NCI-H1694 treated with DMSO at 0.1 percent for 48 hours (cell line): Measurements from ENCODE around the gene ANGPTL2.
A peak's percentile ranks its signal among the peaks of the same experiment; 100 is the strongest.

Experiments used
- DNase-seq: peaks from one replicate; lab custom pipeline; 2025; lab: John Stamatoyannopoulos, UW

ANGPTL2 gene

DNA sequence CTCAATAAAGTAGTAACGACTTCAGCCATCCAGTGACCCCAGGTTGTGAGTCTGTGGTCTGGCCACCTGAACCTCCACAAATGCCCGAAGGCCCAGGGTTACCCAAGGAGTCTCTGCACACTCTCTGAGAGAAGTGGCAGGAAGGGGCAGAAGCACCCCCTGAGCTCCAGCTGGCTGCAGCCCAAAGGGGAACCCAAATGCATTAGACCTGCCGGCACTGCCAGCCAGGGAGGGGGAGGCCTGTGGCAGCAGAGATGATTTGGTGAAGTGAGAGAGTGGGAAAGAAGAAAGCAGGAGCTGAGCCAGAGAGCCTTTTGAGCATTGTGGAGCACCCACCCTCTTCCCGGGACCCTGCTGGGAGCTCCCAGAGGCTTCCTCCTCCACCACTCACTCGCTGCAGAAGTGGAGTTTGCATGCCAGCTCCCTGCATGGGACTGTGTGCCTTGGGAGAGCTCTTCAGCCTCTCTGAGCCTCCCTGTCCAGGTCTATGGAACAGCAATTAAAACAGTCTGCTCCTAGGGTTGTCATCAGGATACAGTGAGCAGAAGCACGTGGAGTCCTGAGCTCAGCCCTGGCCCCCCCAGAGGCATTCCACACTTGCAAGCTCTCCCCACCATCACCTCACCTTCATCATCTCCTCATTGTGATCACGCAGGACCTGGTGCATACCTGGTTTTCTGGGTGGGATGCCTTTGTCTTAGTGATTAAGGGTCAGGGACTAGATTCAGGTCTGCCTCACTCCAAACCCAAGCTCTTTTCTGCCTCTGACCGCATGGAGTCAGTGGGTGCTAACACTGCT lies 13.8 kb upstream of the ANGPTL2 start:
- DNase-seq, result no peak

DNA sequence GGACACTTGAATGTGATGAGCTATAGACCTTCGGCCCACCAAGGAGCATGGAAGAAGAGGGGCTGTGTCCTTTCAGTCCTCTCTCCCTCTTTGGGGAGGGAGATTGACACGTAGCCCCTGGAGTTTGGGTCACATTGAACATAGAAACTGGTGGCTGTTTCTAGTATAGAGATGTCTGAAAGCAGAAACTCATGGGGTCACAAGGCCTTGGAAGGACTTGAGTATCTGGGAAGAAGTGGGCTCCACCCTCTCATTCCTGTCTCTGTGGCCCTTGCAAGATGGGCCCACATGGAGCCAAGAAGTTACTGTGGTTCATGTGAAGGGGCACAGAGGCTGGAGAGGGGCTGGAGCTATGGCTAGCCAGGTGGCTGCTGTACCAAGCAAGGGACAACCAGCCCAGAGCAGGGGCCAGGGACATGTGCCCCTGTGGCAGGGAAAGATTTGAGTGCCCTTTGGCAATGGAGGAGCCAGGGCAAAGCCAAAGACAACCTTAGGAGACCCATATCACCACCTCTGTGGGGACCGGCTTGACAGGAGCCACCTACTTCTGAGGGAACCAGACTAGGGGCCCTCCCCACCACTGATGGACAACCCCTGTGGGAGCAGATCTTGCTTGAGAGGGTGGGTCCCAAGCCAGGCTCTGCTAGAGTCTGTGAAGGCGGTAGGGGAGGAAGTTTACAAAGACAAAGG lies 12.8 kb upstream of the ANGPTL2 start:
- DNase-seq, result no peak

DNA sequence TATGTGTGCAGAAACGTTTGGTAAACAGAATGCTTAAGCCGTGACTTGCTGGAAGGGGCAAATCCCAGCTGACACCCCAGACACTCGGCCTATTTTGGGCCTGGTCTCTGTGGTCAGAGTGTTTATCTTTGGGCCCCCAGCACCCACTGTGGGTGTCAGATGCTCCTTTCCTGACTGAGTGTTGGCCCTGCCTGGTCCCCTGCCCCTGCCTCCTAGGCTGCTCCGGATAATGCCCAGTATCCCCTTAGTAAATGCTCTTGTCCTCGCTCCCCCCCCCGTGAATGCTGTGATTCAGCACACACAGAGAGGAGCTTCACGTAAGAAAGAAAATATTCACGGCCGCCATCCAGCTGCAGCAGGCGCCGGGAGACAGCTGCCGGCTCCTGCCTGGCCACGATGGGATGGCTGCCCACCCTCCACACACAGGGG lies 11.3 kb upstream of the ANGPTL2 start:
- DNase-seq, result peak; percentile 20

DNA sequence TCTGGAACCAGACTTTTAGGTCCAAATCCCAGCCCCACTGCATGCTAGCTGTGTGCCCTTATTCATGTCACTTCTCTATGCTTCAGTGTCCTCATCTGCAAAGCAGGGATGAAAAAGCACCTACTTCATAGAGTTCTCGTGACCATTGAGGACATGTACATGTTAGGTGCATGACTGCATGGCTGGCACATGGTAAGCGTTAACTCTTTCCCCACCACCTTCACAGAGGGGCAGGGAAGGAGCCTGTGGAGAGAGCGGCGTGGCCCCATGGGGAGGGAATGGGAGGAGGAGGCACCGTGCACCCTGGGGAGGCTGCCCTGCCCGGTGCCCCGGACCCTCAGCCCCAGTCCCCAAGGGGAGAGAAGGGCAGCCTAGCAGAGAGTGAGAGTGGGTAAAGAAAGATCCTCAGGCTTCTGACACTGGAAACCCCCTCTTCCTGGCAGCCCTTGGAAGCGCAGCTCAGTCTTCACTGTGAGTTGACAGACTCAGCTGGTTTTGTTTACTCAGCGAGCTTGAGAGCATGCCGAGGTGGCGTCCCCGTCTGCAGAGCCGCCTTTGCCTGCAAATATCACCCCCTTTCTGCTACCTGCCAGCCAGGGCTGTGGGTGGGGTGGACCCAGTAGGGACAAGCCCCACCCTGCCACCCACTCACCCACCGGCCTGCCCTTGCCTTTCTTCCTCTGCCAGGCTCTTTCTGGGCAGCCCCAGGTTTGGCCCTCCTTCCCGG lies 10.6 kb upstream of the ANGPTL2 start:
- peak; percentile 25 for DNase-seq

DNA sequence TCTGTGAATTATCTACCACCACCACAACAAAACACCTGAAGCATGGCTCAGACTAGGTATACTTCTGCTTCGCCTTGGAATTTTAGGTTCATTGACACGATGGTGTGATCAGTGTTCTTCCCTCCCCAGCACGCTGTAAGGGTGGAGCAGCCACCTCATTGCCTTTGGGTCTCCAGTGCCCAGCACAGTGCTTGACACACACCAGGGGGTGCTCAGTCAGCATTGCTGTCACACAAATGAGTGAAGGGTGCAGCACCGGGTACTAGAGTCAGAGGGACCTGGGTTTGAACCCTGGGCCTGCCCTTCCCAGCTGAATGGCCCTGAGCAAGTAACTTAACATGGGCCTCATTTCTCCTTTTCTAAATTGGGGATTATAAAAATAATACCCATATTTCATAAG lies 9.9 kb upstream of the ANGPTL2 start:
- DNase-seq, result no peak

DNA sequence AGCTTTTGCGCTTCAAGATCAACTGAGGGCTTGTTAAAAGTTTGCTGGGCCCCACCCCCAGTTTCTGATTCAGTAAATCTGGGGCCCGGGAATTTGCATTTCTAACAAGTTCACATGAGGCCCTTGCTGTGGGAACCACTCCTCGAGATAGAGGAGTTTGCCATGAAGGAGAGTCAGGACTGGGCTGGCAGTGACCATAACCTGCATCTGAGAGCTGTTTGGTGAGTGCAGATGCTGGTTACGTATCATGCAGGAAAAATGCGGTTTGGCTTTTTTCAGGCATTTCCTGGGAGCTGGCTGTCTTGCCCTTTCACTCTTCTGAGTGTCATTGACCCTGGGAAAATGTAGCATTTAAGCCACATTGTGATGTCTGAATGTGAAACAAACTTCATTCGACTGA lies 9.4 kb upstream of the ANGPTL2 start:
- no peak for DNase-seq

DNA sequence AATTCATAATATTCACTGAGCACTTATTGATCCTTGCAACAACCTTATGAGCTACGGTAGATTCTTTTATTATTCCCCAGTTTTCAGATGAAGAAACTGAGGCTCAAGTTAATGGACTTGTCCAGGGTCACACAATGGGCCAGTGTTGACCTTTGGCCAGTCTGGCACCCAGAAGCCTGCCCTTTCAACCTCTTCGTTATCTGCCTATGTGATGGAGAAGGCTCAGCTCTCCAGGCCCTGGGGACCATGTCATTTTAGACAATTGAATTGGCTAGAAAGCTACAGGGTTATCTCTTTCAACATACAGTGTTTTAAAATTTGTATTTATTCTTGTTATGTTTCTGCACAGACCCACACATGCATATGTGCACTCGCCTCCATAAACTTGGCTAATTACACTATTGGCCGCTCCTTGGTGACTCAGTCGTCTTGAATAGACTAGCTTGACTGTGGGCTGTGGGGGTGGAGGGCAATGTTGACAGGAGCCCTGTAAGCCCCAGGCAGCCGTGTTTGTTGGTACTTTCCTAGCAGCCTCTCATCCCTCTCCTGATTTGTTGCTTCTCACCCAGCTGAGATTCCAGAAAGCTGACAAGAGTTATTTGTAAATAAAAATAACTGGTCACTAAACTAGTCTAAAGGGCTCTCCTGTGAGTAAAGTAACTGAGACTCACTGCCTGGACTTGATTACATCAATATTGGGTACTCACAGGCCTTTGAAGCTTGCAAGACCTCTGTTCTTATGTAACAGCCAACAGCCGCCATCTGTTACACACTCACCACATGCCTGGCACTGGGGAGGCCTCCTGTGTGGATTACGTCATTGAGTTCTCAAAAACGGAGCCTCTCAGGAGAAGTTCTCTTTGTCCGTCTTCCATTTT lies 8.5 kb upstream of the ANGPTL2 start:
- DNase-seq, result peak; percentile 85

DNA sequence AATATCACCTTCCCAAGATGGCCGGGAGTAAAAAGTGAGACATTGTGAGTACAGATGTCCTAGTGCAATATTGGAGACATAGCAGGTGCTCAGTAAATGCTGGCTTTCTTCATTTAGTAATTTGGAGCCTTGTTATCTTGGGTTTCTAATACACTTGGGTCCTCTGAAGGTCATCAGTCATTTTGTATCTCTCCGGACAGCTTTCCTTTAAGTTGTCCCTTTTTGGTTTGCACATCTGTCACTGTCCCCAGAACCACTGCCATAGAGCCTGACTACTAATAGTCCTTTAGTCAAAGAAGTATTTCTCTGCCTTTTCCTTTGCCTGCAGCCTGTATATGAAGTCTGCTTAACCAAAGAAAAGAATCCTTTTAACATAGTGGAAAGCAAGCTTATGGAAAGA lies 7.8 kb upstream of the ANGPTL2 start:
- DNase-seq, result no peak

DNA sequence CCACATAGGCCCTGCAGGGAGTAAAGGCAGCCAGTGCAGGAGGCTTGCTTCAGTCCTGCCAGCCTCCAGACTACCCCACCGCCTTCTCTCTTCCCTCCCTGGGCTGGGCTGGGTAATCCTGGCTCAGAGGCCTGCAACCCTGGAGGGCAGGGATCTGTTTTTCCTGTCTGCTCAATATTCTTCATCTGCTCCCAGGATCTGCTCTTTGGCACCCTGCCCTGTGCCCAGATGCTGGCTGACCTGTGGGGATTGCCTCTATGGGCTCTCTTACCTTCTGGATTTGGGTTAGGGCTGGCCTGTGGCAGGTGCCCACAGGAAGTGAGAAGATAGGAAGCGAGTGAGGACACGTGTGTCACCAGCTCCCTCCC lies 7.3 kb upstream of the ANGPTL2 start:
- no peak for DNase-seq

DNA sequence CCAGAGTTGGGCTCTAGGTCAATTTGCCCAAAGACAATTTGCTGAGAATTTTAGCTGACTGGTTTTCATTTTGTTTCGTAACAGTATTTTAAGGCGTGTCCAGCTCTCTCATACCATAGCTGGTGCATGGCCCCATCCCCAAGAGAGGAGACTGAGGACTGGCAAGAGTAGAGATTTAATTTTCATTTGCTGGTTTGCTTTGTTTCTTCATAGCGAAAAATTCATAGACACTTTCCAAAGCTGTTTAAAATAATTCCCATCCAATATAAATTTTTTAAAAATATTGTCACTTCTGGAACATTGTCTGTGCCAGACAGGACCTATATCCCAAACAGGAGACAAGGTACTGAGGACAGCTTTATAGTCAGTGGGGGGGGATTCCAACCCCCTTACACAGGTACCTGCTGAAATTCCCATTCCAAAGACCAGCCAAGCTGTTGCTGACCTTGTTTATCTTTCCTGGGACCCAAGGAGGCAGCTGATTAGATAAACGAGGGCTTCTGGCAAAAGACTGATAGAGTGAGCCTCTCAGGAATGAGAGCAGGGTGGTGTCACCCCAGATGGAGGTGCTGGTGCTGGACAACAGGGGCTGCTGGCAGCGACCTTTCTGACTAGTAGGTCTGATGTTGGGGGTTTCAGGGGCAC lies 6.8 kb upstream of the ANGPTL2 start:
- DNase-seq, result no peak

DNA sequence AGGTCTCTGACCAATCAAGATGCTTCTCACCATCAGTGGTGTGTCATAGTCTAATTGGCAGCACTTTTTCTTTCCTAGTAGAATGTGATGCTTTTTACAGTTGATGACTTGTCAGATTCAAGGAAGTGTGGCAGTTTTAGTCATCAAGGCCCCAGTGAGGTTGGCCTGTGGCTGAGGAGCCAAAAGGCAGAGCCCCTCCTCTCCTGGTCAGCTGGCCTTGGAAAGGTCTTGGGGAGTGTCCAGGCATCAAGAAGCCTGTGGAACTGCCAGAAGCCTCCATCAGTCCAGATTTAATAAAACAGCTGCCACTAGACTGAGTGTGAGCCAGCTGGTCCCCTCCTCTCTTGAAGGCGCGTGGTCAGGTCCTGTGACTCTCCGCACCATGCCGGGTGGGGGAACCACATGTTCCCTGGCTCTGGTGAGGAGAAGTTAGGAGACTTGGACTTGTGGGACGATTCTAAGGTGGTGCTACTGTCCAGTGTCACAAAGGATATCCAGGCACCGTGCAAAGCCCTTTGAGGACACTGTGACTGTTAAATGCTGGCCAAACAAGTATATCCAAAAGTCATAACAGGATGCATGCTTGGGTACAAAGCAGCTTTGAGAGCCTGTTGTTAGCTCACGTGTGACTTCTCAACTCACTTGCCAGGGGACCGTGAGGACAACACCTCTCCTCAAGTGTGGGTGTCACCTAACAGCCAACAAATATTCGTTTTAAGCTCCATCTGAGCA lies 6.1 kb upstream of the ANGPTL2 start:
- DNase-seq, result no peak

DNA sequence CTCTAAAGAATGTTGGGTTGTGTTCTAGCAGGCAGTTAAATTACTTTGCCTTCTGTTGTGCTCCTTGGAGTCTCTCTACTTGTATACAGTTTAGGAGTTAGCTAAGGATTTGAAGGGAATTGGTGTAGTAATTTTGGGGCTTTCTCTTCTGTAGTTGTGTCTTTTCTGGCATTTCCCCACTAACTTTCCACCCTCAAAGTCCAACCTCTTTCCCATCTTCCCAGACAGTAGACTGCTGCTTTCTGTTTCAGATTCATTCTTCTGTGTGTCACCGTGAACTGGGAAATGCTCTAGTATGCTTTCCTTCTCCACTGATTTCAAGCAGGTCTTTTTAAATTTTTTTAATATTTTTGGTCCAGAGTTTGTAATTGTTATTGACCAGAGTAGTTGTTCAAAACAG lies 4.5 kb upstream of the ANGPTL2 start:
- no peak for DNase-seq

DNA sequence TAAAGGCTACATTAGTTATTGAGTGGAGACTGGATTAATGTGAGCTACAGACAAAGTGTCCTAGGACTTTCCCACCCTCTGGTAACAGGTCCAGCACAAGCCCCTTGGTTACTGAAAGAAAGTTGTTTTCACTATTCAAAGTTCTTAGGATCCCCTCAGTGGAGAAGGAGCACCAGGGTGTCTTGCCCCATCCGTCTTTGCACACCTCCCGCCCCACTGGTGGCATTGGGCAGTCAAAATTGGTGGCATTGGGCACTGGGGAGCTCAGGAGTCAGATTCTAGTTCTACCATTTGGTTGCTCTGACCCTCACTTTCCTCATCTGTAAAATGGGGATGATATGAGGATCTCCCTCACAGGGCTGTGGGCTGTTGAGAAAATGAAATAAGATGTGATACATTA lies 2.4 kb upstream of the ANGPTL2 start:
- no peak for DNase-seq

DNA sequence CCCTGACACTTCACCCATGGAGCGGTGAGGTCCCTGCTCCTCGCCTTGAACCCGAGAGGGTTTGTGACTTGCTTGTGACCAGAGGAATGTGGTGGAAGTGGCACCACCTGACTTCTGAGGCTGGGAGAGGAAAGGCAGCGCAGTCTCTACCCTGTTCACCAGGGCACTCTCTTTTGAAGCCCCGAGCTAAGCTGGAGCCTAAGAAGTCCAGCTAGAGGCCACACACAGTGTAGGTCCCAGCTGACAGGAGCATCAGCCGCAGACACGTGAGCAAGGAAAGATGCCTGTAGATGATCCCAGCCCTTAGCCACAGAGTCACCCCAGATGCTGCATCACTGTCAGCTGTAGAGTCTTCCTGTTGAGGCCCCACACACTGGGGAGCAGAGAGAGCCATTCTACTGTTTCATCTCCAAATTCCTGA lies 1.7 kb upstream of the ANGPTL2 start:
- DNase-seq, result no peak

DNA sequence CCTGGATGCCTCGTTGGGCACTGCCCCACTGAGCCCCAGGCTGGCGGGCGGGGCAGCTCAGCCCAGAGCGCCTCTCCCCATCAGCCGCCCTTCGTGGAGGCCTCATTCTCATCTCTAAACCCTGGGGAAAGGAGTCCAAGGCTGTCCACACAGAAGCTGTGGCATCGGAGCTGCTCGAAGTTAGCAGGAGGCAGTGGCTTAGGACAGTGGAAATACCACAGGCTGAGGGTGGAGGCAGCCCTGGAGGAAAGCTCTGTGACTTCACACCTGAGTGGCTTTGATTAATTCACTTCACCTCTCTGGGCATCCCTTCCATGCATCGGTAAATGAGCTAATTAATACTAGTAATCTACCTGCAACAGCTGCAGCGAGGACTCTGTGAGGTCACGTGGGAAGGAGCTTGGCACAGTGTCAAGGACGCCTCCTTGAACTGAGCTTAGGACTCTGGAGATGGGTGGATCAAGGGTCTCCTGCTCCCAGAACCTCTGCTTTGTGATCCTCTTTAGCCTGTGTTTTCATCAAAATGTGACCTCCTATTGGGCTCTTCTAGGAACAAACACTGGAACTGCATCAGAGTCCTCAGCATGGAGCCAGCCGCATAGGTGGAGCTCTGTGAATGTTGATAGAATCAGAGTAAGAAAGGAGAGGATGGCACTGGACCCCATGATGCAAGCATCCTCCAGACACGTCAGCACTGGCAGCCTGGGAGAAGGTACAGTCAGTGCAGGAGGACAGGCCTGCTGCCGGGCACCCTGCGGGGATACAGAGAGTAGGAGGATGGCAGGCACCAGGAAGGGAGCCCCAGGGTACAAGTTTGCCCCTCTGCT lies 842 bp upstream of the ANGPTL2 start:
- peak; percentile 16 for DNase-seq

DNA sequence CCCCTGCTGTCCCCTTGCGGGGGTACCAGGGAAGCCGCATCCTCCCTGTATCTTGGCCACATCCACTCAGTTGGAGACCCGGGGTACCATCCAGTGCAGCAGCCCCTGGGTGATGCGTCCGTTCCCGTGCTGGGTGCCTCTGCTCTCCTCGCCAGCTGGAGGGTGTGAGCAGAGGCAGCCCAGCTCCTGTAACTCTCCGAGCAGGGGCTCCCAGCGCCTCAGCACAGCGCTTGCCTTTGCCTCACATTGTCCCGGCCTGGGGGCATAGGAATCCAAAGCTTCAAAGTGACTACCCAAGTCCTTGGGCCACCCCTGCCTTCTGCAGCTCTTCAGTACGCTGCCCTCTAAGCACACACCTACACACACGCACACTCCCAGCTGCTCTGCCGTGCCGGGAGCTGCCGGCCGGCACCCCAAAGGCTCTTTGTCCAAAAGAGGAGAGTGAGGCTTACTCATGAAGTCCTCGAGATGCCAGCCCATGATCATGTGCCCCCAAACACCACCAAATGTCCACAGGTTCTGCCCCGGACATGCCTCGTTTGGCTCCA lies 733 bp downstream of the ANGPTL2 start:
- no peak for DNase-seq

DNA sequence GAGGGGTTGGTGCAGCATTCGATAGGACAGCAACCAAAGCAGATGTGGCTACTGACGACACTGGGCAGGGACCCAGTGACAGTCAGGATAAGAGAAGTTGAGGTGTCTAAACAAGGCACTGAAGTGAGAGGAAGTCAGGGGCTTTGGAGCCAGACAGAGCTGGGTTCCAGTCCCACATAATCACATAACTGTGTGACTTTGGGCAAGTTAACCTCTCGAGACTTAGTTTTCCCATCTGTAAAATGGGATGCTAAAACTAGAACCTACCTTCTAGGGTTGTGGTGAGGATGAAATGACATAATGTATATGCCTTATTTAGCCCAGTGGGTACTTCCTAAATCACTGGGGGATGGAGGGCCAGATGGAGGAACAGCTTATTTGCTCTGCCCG lies 3.1 kb downstream of the ANGPTL2 start:
- DNase-seq, result no peak

DNA sequence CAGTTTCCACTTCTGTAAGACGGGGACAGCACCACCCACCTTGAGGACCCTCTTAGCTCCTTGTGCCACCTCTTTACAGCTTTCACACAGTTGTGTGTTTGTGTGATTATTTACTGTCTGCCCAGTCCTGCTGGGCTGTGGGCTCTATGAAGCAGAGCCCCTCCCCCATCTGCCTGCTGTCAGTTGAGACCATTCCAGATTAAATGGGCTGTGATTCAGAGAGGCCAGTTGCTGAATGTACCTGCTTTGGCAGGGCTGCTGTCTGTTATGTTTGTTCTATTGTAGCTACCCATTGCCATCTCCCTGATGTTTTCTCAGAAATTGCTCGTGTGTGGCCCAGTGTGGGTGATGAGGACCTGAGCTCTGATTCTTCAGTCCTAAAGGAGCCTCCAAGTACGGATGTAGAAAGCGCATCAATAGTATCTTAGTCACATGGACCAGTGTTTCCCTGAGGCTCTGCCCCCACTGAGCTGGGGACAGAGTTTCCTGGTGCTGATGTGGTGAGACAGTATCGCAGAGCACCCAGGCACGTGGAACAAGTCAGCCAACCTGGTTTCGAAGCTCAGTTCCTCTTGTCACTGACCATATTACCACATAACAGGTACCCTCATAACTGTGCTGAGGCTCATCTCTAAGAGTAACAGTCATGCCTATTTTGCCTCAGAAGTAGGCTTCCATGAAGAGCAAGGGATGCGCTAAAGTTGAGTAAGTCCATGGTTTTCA lies 3.7 kb downstream of the ANGPTL2 start:
- no peak for DNase-seq

DNA sequence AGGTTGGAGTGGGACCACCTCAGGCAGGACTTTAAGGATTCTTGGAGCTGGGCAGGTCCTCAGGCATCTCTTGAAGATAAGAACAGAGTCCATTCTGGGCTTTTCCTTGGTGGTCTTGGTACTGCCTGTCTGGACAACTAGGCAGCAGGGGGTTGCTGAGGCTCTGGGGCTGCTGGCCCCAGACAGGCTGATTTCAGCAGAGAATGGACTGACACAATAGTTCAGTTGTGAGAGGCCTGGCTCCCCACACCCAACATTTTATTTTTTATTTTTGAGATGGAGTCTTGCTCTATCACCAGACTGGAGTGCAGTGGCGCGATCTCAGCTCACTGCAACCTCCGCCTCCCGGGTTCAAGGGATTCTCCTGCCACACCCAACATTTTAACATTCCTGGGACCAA lies 4.6 kb downstream of the ANGPTL2 start:
- no peak for DNase-seq
